Psoas muscle (tissue), 8 donors: Measurements from ENCODE around the gene CMTM1. TPM values are rescaled to one million over a fixed set of nuclear protein-coding genes. Genes with fewer than 3 reads are reported as not detected.

Source experiments
- ATAC-seq, 4 donors: fragments of 200-7000 bp; cut with Tn5 transposase; one replicate each; pipeline ENCODE4 v1.9.1; 2020; ENCODE audit warnings: moderate library complexity in 3 of 4, mild to moderate bottlenecking in 2 of 4
- DNase-seq, 2 donors: peaks; one replicate each; pipeline ENCODE4 v3.0.0-alpha.2; 2020
- H3K27ac ChIP-seq: fragments of 200-600 bp; one replicate; pipeline ENCODE4 v1.8.0; 2022
- H3K27me3 ChIP-seq, 3 donors: fragments of 200-600 bp in 1 of 3; one replicate each; pipeline versions ENCODE4 v1.6.1 to v1.8.0; 2013 to 2022; ENCODE audit warnings: low read length in 2 of 3, mild to moderate bottlenecking in 2 of 3, moderate library complexity in 1 of 3; ENCODE audit not compliant: insufficient read depth in 3 of 3
- H3K36me3 ChIP-seq, 2 donors: fragments of 200-600 bp in 1 of 2; one replicate each; pipeline versions ENCODE4 v1.6.1 to v1.8.0; 2013 to 2022; ENCODE audit warnings: low read depth in 1 of 2, mild to moderate bottlenecking in 1 of 2, moderate library complexity in 1 of 2; ENCODE audit not compliant: insufficient read depth in 1 of 2
- H3K4me1 ChIP-seq: fragments of 200-600 bp; one replicate; pipeline ENCODE4 v1.8.0; 2022
- H3K4me3 ChIP-seq: fragments of 200-600 bp; one replicate; pipeline ENCODE4 v1.8.0; 2022; ENCODE audit warnings: mild to moderate bottlenecking
- H3K9me3 ChIP-seq: fragments of 200-600 bp; one replicate; pipeline ENCODE4 v1.8.0; 2022
- CTCF ChIP-seq: fragments of 200-600 bp; IDR thresholded peaks from one replicate; pipeline ENCODE4 v1.8.0; 2022; ENCODE audit warnings: antibody characterized with exemption
- WGBS, 3 donors: extraction: QIAGEN DNeasy Blood & Tissue Kit; methylation state at CpG; one replicate each; pipeline versions ENCODE4 v1.1.6 to v1.1.7; 2013; 5-methylcytosine and 5-hydroxymethylcytosine counted together
- intact Hi-C, 2 donors: fragments of 100-400 bp; cut with DNase I; formaldehyde crosslinking; loops; one replicate each; pipeline versions ENCODE4 v1.11.0 to v1.14.2; 2022
- polyA plus RNA-seq, 3 donors: library from polyadenylated mRNA; stranded (reverse); fragments of 200-250 nt; gene quantifications; one replicate each; pipeline ENCODE4 v1.2.3, GENCODE V29; 2013
- total RNA-seq, 4 donors: library from RNA; stranded (reverse); fragmentation: NEBNext Ultra II Directional in 2 of 4; extraction: Animal tissue kit (Norgen Biotek cat#: 25700) in 2 of 4; gene quantifications; one replicate each; pipeline versions ENCODE4 v1.2.1 to v1.2.4, GENCODE V29; 2021 to 2023
- donor health status: healthy with polysubstance abuse.
- donor health status: DM: no; HTN: no; CAD: no; lungs with moderate emphysema.
- donor health status: Bipolar disorder and iron deficiency.
- donor health status: healthy.
- donor health status: DM: yes; HTN: yes; CAD: no.
- donor health status: DM: no; HTN: no; CAD: no.
- donor health status: DM: no; HTN: no; CAD: no.
- donor health status: DM: yes; HTN: yes; CAD: no.

The CMTM1 gene
- total and polyA plus RNA-seq, 7 donors, result 0.04 to 1.1 (median 0.50) TPM; not detected in 3

GRCh38 chr16:66617010-66617434 is 50.8 kb downstream of the CMTM1 start:
- intact Hi-C loops, result loop anchor here in 1 of 2 donors (10.0 kb wide), 1 partner anchor 78 kb away; the partner anchor contains the start of gene CMTM4
- no peak for ATAC-seq
- Histone ChIP-seq H3K36me3 (peaks cover 0 to 36% of the 10 kb centered on the region in 2 donors), H3K4me1 (peaks cover 29% of the 10 kb centered on the region), H3K4me3 (no peak overlapping the region), H3K9me3 (no peaks in the 10 kb centered on the region), H3K27ac (no peak overlapping the region), H3K27me3 (no peaks in the 10 kb centered on the region)
- no peak for TF ChIP-seq CTCF
- DNase-seq, result no peak
- 89 to 95% (median 91%) methylated on average over 2 of the region's 2 CpGs for WGBS, 3 donors

DNA sequence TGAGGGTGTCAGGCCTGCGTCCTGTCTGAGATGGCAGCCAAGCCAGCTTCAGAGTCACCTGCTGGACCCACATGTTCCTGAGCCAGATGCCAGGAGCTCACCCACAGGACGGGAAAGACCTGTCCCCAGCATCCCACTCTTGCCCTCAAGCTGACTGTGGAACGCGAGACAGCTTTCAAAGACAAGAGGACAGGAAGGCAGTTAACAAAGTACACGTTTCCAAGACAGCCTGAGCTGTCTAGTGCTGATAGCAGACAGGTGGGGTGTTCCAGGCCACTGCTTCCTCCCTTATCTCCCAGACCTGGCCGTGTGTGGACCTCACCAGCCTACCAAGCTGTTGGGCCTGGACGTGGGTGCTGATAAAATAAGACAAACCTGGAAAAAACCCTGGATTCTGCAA is 51.5 kb downstream of the CMTM1 start:
- Histone ChIP-seq H3K4me3 (no peak overlapping the region), H3K27me3 (no peaks in the 10 kb centered on the region), H3K36me3 (peaks cover 0 to 28% of the 10 kb centered on the region in 2 donors), H3K4me1 (peaks cover 29% of the 10 kb centered on the region), H3K9me3 (no peaks in the 10 kb centered on the region), H3K27ac (peak overlapping the region; percentile 88)
- TF ChIP-seq CTCF, result no peak
- no peak for DNase-seq
- ATAC-seq, result no peak
- WGBS, 3 donors, result 80 to 83% (median 82%) methylated on average over 7 of the region's 7 CpGs
- intact Hi-C loops, result loop anchor here in 1 of 2 donors (10.0 kb wide), 1 partner anchor 77 kb away; the partner anchor contains the start of gene CMTM4

- Histone ChIP-seq H3K36me3 (peaks cover 0 to 19% of the 10 kb centered on the region in 2 donors), H3K4me1 (peaks cover 29% of the 10 kb centered on the region), H3K4me3 (no peak overlapping the region), H3K27ac (peak overlapping the region; percentile 88), H3K27me3 (no peaks in the 10 kb centered on the region), H3K9me3 (no peaks in the 10 kb centered on the region)
- ATAC-seq, result peak; percentile 90 to 95 (median 93)
- DNase-seq, result peak; percentile 61 to 73
- 54 to 74% (median 59%) methylated on average over 10 of the region's 10 CpGs for WGBS, 3 donors
- TF ChIP-seq CTCF, result no peak
- intact Hi-C loops, result loop anchor here in 1 of 2 donors (10.0 kb wide), 1 partner anchor 76 kb away; the partner anchor contains the start of gene CMTM4
Observed at GRCh38 chr16:66618588-66619375, 52.5 kb downstream of the CMTM1 start.

DNA sequence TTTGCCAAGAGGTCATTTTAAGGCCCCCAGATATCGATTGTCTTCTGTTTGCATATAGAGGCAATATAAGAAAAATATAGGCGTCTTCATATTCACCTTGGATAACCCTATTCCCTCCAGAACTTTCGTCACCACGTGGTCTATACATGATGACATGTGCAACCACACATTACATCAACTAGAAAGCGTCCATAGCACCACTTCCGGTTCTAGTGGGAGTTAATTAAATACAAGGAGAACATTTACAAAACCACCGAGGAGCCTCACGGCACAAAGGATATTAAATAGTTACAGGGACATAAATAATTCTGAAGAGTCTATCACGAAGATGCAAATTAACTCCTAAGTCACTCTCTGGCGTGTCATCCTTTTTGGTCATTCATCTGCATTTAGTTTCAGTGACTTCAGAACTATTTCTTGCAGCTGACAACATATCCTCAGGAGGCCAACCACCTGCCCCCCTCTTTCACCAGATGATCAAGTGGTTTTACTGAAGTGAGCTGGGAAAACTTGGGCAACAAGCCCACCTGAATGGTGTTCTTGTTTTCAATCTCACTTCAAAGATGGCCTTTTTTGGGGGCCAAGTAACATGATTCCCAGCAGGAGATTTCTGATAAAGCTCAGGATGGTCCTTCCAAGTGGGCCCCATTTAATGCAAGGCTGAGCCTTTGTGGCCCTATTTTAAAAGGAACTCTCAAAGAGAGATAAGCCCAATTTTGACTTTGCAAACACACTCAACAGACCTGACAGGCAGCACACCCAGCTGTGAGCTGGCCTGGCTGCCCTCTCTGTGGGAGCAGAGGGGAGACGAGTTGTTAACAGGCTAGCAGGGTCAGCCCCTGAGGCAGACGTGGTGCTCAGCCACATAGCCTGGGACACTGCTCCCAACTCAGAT is 53.5 kb downstream of the CMTM1 start:
- H3K27ac ChIP-seq, result peak overlapping the region; percentile 88
- ATAC-seq, result peak; percentile 61 to 82 (median 78)
- peaks cover 29% of the 10 kb centered on the region for H3K4me1 ChIP-seq
- no peak for DNase-seq
- WGBS, 3 donors, result 46 to 63% (median 51%) methylated on average over 12 of the region's 12 CpGs
- TF ChIP-seq CTCF, result no peak
- no peaks in the 10 kb centered on the region for H3K27me3 ChIP-seq
- intact Hi-C loops, result loop anchor here in 1 of 2 donors (10.0 kb wide), 1 partner anchor 75 kb away; the partner anchor contains the start of gene CMTM4
- H3K4me3 ChIP-seq, result no peak overlapping the region
- no peaks in the 10 kb centered on the region for H3K9me3 ChIP-seq
- peaks cover 0 to 10% of the 10 kb centered on the region in 2 donors for H3K36me3 ChIP-seq
